ENCODE data around the gene MLST8.
"Not testable (repeated sequence)": the region's sequence is repeated elsewhere in the genome, so short reads cannot be mapped to it uniquely, and the experiment has no call there.

Gene MLST8

GRCh38 chr16:2252806-2253148, 47.5 kb downstream of the MLST8 start:
- DNase-seq, result no peak

- no peak for DNase-seq
Measured at GRCh38 chr16:2253293-2253692, 48.0 kb downstream of the MLST8 start.

GRCh38 chr16:2256531-2257140, 51.4 kb downstream of the MLST8 start:
- no peak for DNase-seq

- no peak for DNase-seq
Measured at GRCh38 chr16:2257726-2258125, 52.5 kb downstream of the MLST8 start.

GRCh38 chr16:2258530-2258929, 53.3 kb downstream of the MLST8 start:
- not testable (repeated sequence) for DNase-seq

Measured in activated CD4-positive, CD25-positive, alpha-beta regulatory T cell (primary cell).